ENCODE results near the gene MAD1L1. TPM values are rescaled to one million over a fixed set of nuclear protein-coding genes. Genes with fewer than 3 reads are reported as not detected.

MAD1L1 gene
- total and polyA plus RNA-seq, 2 donors = 23.1 to 27.4 TPM

- Histone ChIP-seq H3K4me1 (ENCODE audit: insufficient read depth) (no peaks in the 10 kb centered on the region), H3K4me3 (ENCODE audit: low read depth, low read length) (peak overlapping the region; percentile 99), H3K27ac (ENCODE audit: low read depth) (no peak overlapping the region), H3K36me3 (ENCODE audit: insufficient read depth) (peaks cover 5% of the 10 kb centered on the region)
- DNase-seq (ENCODE audit: extremely low spot score) = no peak
- WGBS = 7% methylated on average over 21 of the region's 21 CpGs
Observed at GRCh38 chr7:2242541-2243429, 10.0 kb upstream of the MAD1L1 start.

GRCh38 chr7:2241580-2242540 is 9.1 kb upstream of the MAD1L1 start, which contains the start of the genes MRM2 and NUDT1:
Gene MRM2 (minus strand): TSS chr7:2242205. CDS start chr7:2242169, 36 bp downstream.
Gene NUDT1 (plus strand): TSS chr7:2242226. CDS start chr7:2244575, 2,349 bp downstream.
- under 1% methylated on average over 81 of the region's 81 CpGs for WGBS
- no peak within 1 kb of the TSS for H3K27ac ChIP-seq (ENCODE audit: low read depth)
- peak; percentile 31 for DNase-seq (ENCODE audit: extremely low spot score)
- H3K4me1 ChIP-seq (ENCODE audit: insufficient read depth) = no peaks in the 10 kb centered on the region
- peaks cover 5% of the 10 kb centered on the region for H3K36me3 ChIP-seq (ENCODE audit: insufficient read depth)
- H3K4me3 ChIP-seq (ENCODE audit: low read depth, low read length) = peak within 1 kb of the TSS; percentile 99

- WGBS = 96% methylated on average over 17 of the region's 17 CpGs
- H3K4me1 ChIP-seq (ENCODE audit: insufficient read depth) = no peaks in the 10 kb centered on the region
- no peak overlapping the region for H3K27ac ChIP-seq (ENCODE audit: low read depth)
- no peak overlapping the region for H3K4me3 ChIP-seq (ENCODE audit: low read depth, low read length)
- peaks cover 5% of the 10 kb centered on the region for H3K36me3 ChIP-seq (ENCODE audit: insufficient read depth)
- no peak for DNase-seq (ENCODE audit: extremely low spot score)
Observed at GRCh38 chr7:2239242-2239641, 6.5 kb upstream of the MAD1L1 start.

- Histone ChIP-seq H3K36me3 (ENCODE audit: insufficient read depth) (peaks cover 5% of the 10 kb centered on the region), H3K27ac (ENCODE audit: low read depth) (no peak overlapping the region), H3K4me1 (ENCODE audit: insufficient read depth) (peaks cover 2% of the 10 kb centered on the region), H3K4me3 (ENCODE audit: low read depth, low read length) (no peak overlapping the region)
- WGBS = 80% methylated on average over 12 of the region's 12 CpGs
- DNase-seq (ENCODE audit: extremely low spot score) = no peak
Observed at GRCh38 chr7:2237109-2237602, 4.4 kb upstream of the MAD1L1 start.

GRCh38 chr7:2233926-2234325 is 1.2 kb upstream of the MAD1L1 start:
- no peak for DNase-seq (ENCODE audit: extremely low spot score)
- H3K4me1 ChIP-seq (ENCODE audit: insufficient read depth) = peaks cover 2% of the 10 kb centered on the region
- peaks cover 2% of the 10 kb centered on the region for H3K36me3 ChIP-seq (ENCODE audit: insufficient read depth)
- WGBS = 81% methylated on average over 3 of the region's 3 CpGs
- no peak overlapping the region for H3K27ac ChIP-seq (ENCODE audit: low read depth)
- H3K4me3 ChIP-seq (ENCODE audit: low read depth, low read length) = no peak overlapping the region

- no peak for DNase-seq (ENCODE audit: extremely low spot score)
- WGBS = under 1% methylated on average over 46 of the region's 46 CpGs
- H3K4me1 ChIP-seq (ENCODE audit: insufficient read depth) = peaks cover 2% of the 10 kb centered on the region
- H3K36me3 ChIP-seq (ENCODE audit: insufficient read depth) = no peaks in the 10 kb centered on the region
- H3K4me3 ChIP-seq (ENCODE audit: low read depth, low read length) = peak overlapping the region; percentile 100
- no peak overlapping the region for H3K27ac ChIP-seq (ENCODE audit: low read depth)
Observed at GRCh38 chr7:2231992-2232765, 566 bp downstream of the MAD1L1 start.

GRCh38 chr7:2230882-2231281 is 1.9 kb downstream of the MAD1L1 start:
- H3K4me3 ChIP-seq (ENCODE audit: low read depth, low read length) = no peak overlapping the region
- H3K4me1 ChIP-seq (ENCODE audit: insufficient read depth) = peaks cover 2% of the 10 kb centered on the region
- 88% methylated on average over 9 of the region's 9 CpGs for WGBS
- no peak overlapping the region for H3K27ac ChIP-seq (ENCODE audit: low read depth)
- no peak for DNase-seq (ENCODE audit: extremely low spot score)
- H3K36me3 ChIP-seq (ENCODE audit: insufficient read depth) = no peaks in the 10 kb centered on the region

GRCh38 chr7:2230226-2230625 is 2.5 kb downstream of the MAD1L1 start:
- Histone ChIP-seq H3K4me3 (ENCODE audit: low read depth, low read length) (no peak overlapping the region), H3K36me3 (ENCODE audit: insufficient read depth) (no peaks in the 10 kb centered on the region), H3K27ac (ENCODE audit: low read depth) (no peak overlapping the region), H3K4me1 (ENCODE audit: insufficient read depth) (peaks cover 2% of the 10 kb centered on the region)
- DNase-seq (ENCODE audit: extremely low spot score) = no peak
- 92% methylated on average over 8 of the region's 8 CpGs for WGBS

GRCh38 chr7:2229467-2229866 is 3.3 kb downstream of the MAD1L1 start:
- H3K36me3 ChIP-seq (ENCODE audit: insufficient read depth) = no peaks in the 10 kb centered on the region
- H3K4me3 ChIP-seq (ENCODE audit: low read depth, low read length) = no peak overlapping the region
- H3K27ac ChIP-seq (ENCODE audit: low read depth) = no peak overlapping the region
- H3K4me1 ChIP-seq (ENCODE audit: insufficient read depth) = peaks cover 2% of the 10 kb centered on the region
- 94% methylated on average over 7 of the region's 7 CpGs for WGBS
- DNase-seq (ENCODE audit: extremely low spot score) = no peak

- H3K4me1 ChIP-seq (ENCODE audit: insufficient read depth) = peaks cover 2% of the 10 kb centered on the region
- DNase-seq (ENCODE audit: extremely low spot score) = no peak
- H3K4me3 ChIP-seq (ENCODE audit: low read depth, low read length) = no peak overlapping the region
- H3K36me3 ChIP-seq (ENCODE audit: insufficient read depth) = no peaks in the 10 kb centered on the region
- 83% methylated on average over 8 of the region's 8 CpGs for WGBS
- H3K27ac ChIP-seq (ENCODE audit: low read depth) = no peak overlapping the region
Observed at GRCh38 chr7:2228921-2229320, 3.8 kb downstream of the MAD1L1 start.

GRCh38 chr7:2227699-2228098 is 5.0 kb downstream of the MAD1L1 start:
- H3K36me3 ChIP-seq (ENCODE audit: insufficient read depth) = no peaks in the 10 kb centered on the region
- H3K4me1 ChIP-seq (ENCODE audit: insufficient read depth) = no peaks in the 10 kb centered on the region
- H3K27ac ChIP-seq (ENCODE audit: low read depth) = no peak overlapping the region
- no peak for DNase-seq (ENCODE audit: extremely low spot score)
- 90% methylated on average over 15 of the region's 15 CpGs for WGBS
- H3K4me3 ChIP-seq (ENCODE audit: low read depth, low read length) = no peak overlapping the region

GRCh38 chr7:2225830-2226229 is 6.9 kb downstream of the MAD1L1 start:
- DNase-seq (ENCODE audit: extremely low spot score) = no peak
- 96% methylated on average over 13 of the region's 13 CpGs for WGBS
- Histone ChIP-seq H3K4me1 (ENCODE audit: insufficient read depth) (no peaks in the 10 kb centered on the region), H3K27ac (ENCODE audit: low read depth) (no peak overlapping the region), H3K4me3 (ENCODE audit: low read depth, low read length) (no peak overlapping the region), H3K36me3 (ENCODE audit: insufficient read depth) (no peaks in the 10 kb centered on the region)

GRCh38 chr7:2225336-2225735 is 7.4 kb downstream of the MAD1L1 start:
- no peaks in the 10 kb centered on the region for H3K4me1 ChIP-seq (ENCODE audit: insufficient read depth)
- 91% methylated on average over 14 of the region's 14 CpGs for WGBS
- no peak overlapping the region for H3K4me3 ChIP-seq (ENCODE audit: low read depth, low read length)
- no peaks in the 10 kb centered on the region for H3K36me3 ChIP-seq (ENCODE audit: insufficient read depth)
- no peak for DNase-seq (ENCODE audit: extremely low spot score)
- no peak overlapping the region for H3K27ac ChIP-seq (ENCODE audit: low read depth)

Data from urinary bladder (tissue), 4 donors.